Measurements from ENCODE around the gene ADGRD1.

DNA sequence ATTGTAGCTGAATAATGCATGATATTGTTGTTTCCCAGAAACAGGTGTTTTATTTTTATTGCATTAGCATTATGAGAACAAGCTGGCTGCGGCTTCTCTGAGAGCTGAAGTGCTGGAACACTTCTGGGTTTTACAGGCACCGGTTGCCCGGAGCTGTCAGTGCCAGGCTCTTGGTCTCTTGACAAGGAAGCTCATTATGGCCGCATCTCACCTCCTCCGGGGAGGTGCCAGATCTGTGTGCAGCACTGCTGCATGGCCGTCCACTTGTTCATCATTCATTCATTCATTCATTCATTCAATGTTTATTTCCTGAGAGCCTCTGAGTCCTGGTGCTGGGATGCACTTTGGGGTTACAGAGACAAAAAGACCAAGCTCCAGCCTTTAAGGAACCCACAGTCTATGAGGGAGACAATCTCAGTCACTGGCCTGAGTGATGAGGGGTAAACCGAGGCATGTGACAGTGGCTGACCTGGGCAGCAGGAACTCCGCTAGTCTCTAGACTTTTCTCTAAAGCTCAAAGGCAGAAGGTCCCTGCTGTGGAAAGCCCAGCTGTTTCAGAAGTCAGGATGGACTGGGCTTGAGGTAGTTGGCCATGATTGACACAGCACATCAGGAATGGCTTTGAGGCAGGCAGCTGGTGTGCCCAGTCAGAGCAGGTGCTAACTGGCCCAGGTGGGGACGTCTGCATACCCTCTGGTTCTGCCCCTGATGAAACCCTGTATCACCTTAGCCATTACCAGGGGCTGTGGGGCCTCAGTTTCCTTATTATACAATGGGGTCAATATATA is 181.0 kb downstream of the ADGRD1 start:
- TF ChIP-seq, protein P1, sequence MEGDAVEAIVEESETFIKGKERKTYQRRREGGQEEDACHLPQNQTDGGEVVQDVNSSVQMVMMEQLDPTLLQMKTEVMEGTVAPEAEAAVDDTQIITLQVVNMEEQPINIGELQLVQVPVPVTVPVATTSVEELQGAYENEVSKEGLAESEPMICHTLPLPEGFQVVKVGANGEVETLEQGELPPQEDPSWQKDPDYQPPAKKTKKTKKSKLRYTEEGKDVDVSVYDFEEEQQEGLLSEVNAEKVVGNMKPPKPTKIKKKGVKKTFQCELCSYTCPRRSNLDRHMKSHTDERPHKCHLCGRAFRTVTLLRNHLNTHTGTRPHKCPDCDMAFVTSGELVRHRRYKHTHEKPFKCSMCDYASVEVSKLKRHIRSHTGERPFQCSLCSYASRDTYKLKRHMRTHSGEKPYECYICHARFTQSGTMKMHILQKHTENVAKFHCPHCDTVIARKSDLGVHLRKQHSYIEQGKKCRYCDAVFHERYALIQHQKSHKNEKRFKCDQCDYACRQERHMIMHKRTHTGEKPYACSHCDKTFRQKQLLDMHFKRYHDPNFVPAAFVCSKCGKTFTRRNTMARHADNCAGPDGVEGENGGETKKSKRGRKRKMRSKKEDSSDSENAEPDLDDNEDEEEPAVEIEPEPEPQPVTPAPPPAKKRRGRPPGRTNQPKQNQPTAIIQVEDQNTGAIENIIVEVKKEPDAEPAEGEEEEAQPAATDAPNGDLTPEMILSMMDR (IDR thresholded peaks at IDR 0.05; ENCODE audit: insufficient read depth, low read length) = no peak
- no peak for TF ChIP-seq SPI1 (IDR thresholded peaks at IDR 0.05; ENCODE audit: borderline replicate concordance, low read depth)
- TF ChIP-seq, protein P2, sequence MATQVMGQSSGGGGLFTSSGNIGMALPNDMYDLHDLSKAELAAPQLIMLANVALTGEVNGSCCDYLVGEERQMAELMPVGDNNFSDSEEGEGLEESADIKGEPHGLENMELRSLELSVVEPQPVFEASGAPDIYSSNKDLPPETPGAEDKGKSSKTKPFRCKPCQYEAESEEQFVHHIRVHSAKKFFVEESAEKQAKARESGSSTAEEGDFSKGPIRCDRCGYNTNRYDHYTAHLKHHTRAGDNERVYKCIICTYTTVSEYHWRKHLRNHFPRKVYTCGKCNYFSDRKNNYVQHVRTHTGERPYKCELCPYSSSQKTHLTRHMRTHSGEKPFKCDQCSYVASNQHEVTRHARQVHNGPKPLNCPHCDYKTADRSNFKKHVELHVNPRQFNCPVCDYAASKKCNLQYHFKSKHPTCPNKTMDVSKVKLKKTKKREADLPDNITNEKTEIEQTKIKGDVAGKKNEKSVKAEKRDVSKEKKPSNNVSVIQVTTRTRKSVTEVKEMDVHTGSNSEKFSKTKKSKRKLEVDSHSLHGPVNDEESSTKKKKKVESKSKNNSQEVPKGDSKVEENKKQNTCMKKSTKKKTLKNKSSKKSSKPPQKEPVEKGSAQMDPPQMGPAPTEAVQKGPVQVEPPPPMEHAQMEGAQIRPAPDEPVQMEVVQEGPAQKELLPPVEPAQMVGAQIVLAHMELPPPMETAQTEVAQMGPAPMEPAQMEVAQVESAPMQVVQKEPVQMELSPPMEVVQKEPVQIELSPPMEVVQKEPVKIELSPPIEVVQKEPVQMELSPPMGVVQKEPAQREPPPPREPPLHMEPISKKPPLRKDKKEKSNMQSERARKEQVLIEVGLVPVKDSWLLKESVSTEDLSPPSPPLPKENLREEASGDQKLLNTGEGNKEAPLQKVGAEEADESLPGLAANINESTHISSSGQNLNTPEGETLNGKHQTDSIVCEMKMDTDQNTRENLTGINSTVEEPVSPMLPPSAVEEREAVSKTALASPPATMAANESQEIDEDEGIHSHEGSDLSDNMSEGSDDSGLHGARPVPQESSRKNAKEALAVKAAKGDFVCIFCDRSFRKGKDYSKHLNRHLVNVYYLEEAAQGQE (IDR thresholded peaks at IDR 0.05; ENCODE audit: insufficient replicate concordance, low read depth) = no peak
- no peak for TF ChIP-seq POLR2AphosphoS5 (IDR thresholded peaks at IDR 0.05; ENCODE audit: low read depth)
- no peak for TF ChIP-seq GABPA (IDR thresholded peaks at IDR 0.05; ENCODE audit: low read depth)
